Vagina (tissue), 2 donors: ENCODE results near the gene TDRD6. TPM values are rescaled to one million over a fixed set of nuclear protein-coding genes. Genes with fewer than 3 reads are reported as not detected.
"Not testable (repeated sequence)": the region's sequence is repeated elsewhere in the genome, so short reads cannot be mapped to it uniquely, and the experiment has no call there.

Experiments
- DNase-seq, 2 donors: peaks; one replicate each; pipeline ENCODE4 v3.0.0-alpha.2; 2017; ENCODE audit errors: extremely low spot score in 2 of 2
- H3K27ac ChIP-seq: fragments of 200-600 bp; sonication (generic); one replicate; pipeline ENCODE4 v1.5.1; 2019
- H3K27me3 ChIP-seq: fragments of 200-600 bp; sonication (generic); one replicate; pipeline ENCODE4 v1.5.1; 2019
- H3K36me3 ChIP-seq, 2 donors: fragments of 200-600 bp; sonication (generic); one replicate each; pipeline ENCODE4 v1.5.1; 2017 to 2019
- H3K4me1 ChIP-seq: fragments of 200-600 bp; sonication (generic); one replicate; pipeline ENCODE4 v1.5.1; 2019
- H3K4me3 ChIP-seq, 2 donors: fragments of 200-600 bp; sonication (generic); 1 replicate in 1 of 2; 2 replicates in 1 of 2; pipeline ENCODE4 v1.5.1; 2016 to 2019
- H3K9me3 ChIP-seq: fragments of 200-600 bp; sonication (generic); one replicate; pipeline ENCODE4 v1.5.1; 2019
- CTCF ChIP-seq, 3 experiments: fragments of 450-650 bp in 2 of 3; fragments of 200-600 bp in 1 of 3; sonication (generic) in 1 of 3; IDR thresholded peaks; one replicate each; pipeline ENCODE4 v1.5.1; 2017 to 2019; ENCODE audit warnings: antibody characterized with exemption in 3 of 3, mild to moderate bottlenecking in 2 of 3, moderate library complexity in 2 of 3
- POLR2A ChIP-seq, 2 donors: fragments of 450-650 bp; IDR thresholded peaks; one replicate each; pipeline ENCODE4 v1.6.1; 2017; ENCODE audit warnings: antibody characterized with exemption in 2 of 2, mild to moderate bottlenecking in 2 of 2, moderate library complexity in 2 of 2
- POLR2AphosphoS5 ChIP-seq, 2 donors: sonication (generic); formaldehyde crosslinking; IDR thresholded peaks; one replicate each; pipeline ENCODE4 v1.9.0; 2017; ENCODE audit warnings: antibody characterized with exemption in 2 of 2, mild to moderate bottlenecking in 2 of 2, low read depth in 1 of 2; ENCODE audit not compliant: insufficient read depth in 1 of 2
- intact Hi-C: fragments of 100-400 bp; cut with DNase I; formaldehyde crosslinking; loops from one replicate; pipeline ENCODE4 v1.15.1; 2023
- total RNA-seq: library from RNA; depleted of rRNA; stranded (reverse); fragments of >200 nt; gene quantifications from one replicate; pipeline ENCODE4 v1.2.3, GENCODE V29; 2016

TDRD6 gene
- 0.49 TPM for total RNA-seq

- Histone ChIP-seq H3K4me3 (no peak within 1 kb of the TSS), H3K4me1 (no peaks in the 10 kb centered on the region), H3K9me3 (no peaks in the 10 kb centered on the region), H3K27ac (no peak within 1 kb of the TSS), H3K36me3 (no peaks in the 10 kb centered on the region), H3K27me3 (no peaks in the 10 kb centered on the region)
- intact Hi-C loops, result no loop called here
- TF ChIP-seq CTCF (IDR thresholded peaks at IDR 0.05) (no peak), POLR2AphosphoS5 (IDR thresholded peaks at IDR 0.05; ENCODE audit: insufficient read depth in 1 of 2, low read depth in 1 of 2) (no peak), POLR2A (IDR thresholded peaks at IDR 0.05) (no peak)
- no peak for DNase-seq
Observed at GRCh38 chr6:46687619-46688097, at the start of gene TDRD6. Gene TDRD6 (plus strand): TSS chr6:46687885. CDS start chr6:46688129, 244 bp downstream.

- no peak for TF ChIP-seq POLR2AphosphoS5 (IDR thresholded peaks at IDR 0.05; ENCODE audit: insufficient read depth in 1 of 2, low read depth in 1 of 2)
- TF ChIP-seq CTCF (IDR thresholded peaks at IDR 0.05), result no peak
- TF ChIP-seq POLR2A (IDR thresholded peaks at IDR 0.05), result no peak
- DNase-seq, result no peak
- no peaks in the 10 kb centered on the region for H3K9me3 ChIP-seq
- no peaks in the 10 kb centered on the region for H3K27me3 ChIP-seq
- H3K4me1 ChIP-seq, result peaks cover 14% of the 10 kb centered on the region
- H3K36me3 ChIP-seq, result no peaks in the 10 kb centered on the region
- intact Hi-C loops, result no loop called here
- no peak overlapping the region for H3K27ac ChIP-seq
- no peak overlapping the region for H3K4me3 ChIP-seq
Observed at GRCh38 chr6:46637933-46638332, 49.8 kb upstream of the TDRD6 start.

GRCh38 chr6:46638650-46639049 is 49.0 kb upstream of the TDRD6 start:
- H3K9me3 ChIP-seq, result no peaks in the 10 kb centered on the region
- H3K36me3 ChIP-seq, result no peaks in the 10 kb centered on the region
- peaks cover 14% of the 10 kb centered on the region for H3K4me1 ChIP-seq
- no peak for DNase-seq
- TF ChIP-seq POLR2AphosphoS5 (IDR thresholded peaks at IDR 0.05; ENCODE audit: insufficient read depth in 1 of 2, low read depth in 1 of 2) (no peak), CTCF (IDR thresholded peaks at IDR 0.05) (no peak), POLR2A (IDR thresholded peaks at IDR 0.05) (no peak)
- H3K4me3 ChIP-seq, result no peak overlapping the region
- H3K27ac ChIP-seq, result no peak overlapping the region
- H3K27me3 ChIP-seq, result no peaks in the 10 kb centered on the region
- intact Hi-C loops, result no loop called here

GRCh38 chr6:46642928-46643751 is 44.5 kb upstream of the TDRD6 start:
- H3K4me3 ChIP-seq, result no peak overlapping the region
- intact Hi-C loops, result no loop called here
- H3K27ac ChIP-seq, result no peak overlapping the region
- H3K36me3 ChIP-seq, result no peaks in the 10 kb centered on the region
- no peaks in the 10 kb centered on the region for H3K27me3 ChIP-seq
- no peak for TF ChIP-seq POLR2AphosphoS5 (IDR thresholded peaks at IDR 0.05; ENCODE audit: insufficient read depth in 1 of 2, low read depth in 1 of 2)
- TF ChIP-seq POLR2A (IDR thresholded peaks at IDR 0.05), result no peak
- no peak for TF ChIP-seq CTCF (IDR thresholded peaks at IDR 0.05)
- DNase-seq, result no peak
- no peaks in the 10 kb centered on the region for H3K4me1 ChIP-seq
- no peaks in the 10 kb centered on the region for H3K9me3 ChIP-seq

- intact Hi-C loops, result no loop called here
- no peaks in the 10 kb centered on the region for H3K27me3 ChIP-seq
- no peak for DNase-seq
- H3K9me3 ChIP-seq, result no peaks in the 10 kb centered on the region
- no peaks in the 10 kb centered on the region for H3K4me1 ChIP-seq
- TF ChIP-seq CTCF (IDR thresholded peaks at IDR 0.05) (no peak), POLR2AphosphoS5 (IDR thresholded peaks at IDR 0.05; ENCODE audit: insufficient read depth in 1 of 2, low read depth in 1 of 2) (no peak), POLR2A (IDR thresholded peaks at IDR 0.05) (no peak)
- H3K36me3 ChIP-seq, result no peaks in the 10 kb centered on the region
- no peak overlapping the region for H3K27ac ChIP-seq
- no peak overlapping the region for H3K4me3 ChIP-seq
Observed at GRCh38 chr6:46645265-46645664, 42.4 kb upstream of the TDRD6 start.

- intact Hi-C loops, H3K4me1 ChIP-seq, H3K27me3 ChIP-seq, H3K9me3 ChIP-seq, H3K36me3 ChIP-seq, H3K27ac ChIP-seq, DNase-seq, H3K4me3 ChIP-seq: not testable (repeated sequence)
Observed at GRCh38 chr6:46648108-46648507, 39.6 kb upstream of the TDRD6 start.
